ENCODE measurements around the gene BTK.
"Not testable (repeated sequence)": the region's sequence is repeated elsewhere in the genome, so short reads cannot be mapped to it uniquely, and the experiment has no call there.

Gene BTK

DNA sequence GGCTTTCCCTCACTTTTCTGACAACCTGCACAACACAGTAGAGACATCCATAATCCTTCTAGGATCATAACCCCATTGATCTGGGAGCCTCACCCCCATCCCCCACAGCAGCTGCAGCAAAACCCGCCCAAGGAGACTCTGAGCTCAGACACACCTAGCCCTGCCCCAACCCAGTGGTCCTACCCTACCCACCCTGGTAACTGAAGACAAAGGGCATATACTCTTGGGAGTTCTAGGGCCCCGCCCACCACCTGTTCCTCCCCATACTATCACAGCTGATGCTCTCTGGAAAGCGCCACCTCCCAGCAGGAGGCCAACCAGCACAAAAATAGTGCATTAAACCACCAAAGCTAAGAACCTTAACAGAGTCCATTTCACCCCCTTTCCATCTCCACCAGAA, 59.4 kb downstream of the BTK start:
- not testable (repeated sequence) for DNase-seq

GRCh38 chrX:101303790-101304189, 82.2 kb downstream of the BTK start:
- DNase-seq: no peak
